Naive thymus-derived CD4-positive, alpha-beta T cell (primary cell): Measurements from ENCODE around the gene HMGCLL1. TPM values are rescaled to one million over a fixed set of nuclear protein-coding genes. Genes with fewer than 3 reads are reported as not detected.

Source experiments
- ATAC-seq: fragments of 150-1000 bp; cut with Tn5 transposase; 2 replicates; pipeline ENCODE4 v1.10.0; 2021; ENCODE audit warnings: mild to moderate bottlenecking, moderate library complexity
- CTCF ChIA-PET: fragments of 350-600 bp; sonication (Branson Sonifier 250); formaldehyde crosslinking; loops from one replicate; lab custom pipeline; 2021; ENCODE audit warnings: antibody characterized with exemption; lab: Charles Lee
- POLR2A ChIA-PET: fragments of 350-600 bp; sonication (Branson Sonifier 250); formaldehyde crosslinking; loops from one replicate; lab custom pipeline; 2021; ENCODE audit warnings: antibody characterized with exemption, inconsistent platforms; lab: Charles Lee
- DNase-seq, 9 donors: peaks; one replicate each; pipeline versions ENCODE4 v3.0.0 to v3.0.0-alpha.2; 2020 to 2022; ENCODE audit warnings: mixed read lengths in 1 of 9
- H3K27ac ChIP-seq: one replicate; pipeline ENCODE4 v1.7.0; 2013; ENCODE audit warnings: mild to moderate bottlenecking, low read depth, low read length, moderate library complexity
- H3K27me3 ChIP-seq, 2 donors: one replicate each; pipeline ENCODE4 v1.7.0; 2013; ENCODE audit warnings: low read length in 2 of 2, mild to moderate bottlenecking in 2 of 2, moderate library complexity in 2 of 2; ENCODE audit not compliant: control insufficient read depth in 2 of 2, insufficient read depth in 2 of 2
- H3K36me3 ChIP-seq, 3 experiments: 1 replicate in 2 of 3; 2 replicates in 1 of 3; pipeline ENCODE4 v1.7.0; 2013; ENCODE audit warnings: low read length in 3 of 3, mild to moderate bottlenecking in 3 of 3, moderate library complexity in 1 of 3; ENCODE audit not compliant: insufficient read depth in 3 of 3, control insufficient read depth in 2 of 3
- H3K4me1 ChIP-seq, 2 donors: one replicate each; pipeline ENCODE4 v1.7.0; 2013; ENCODE audit warnings: low read length in 2 of 2, mild to moderate bottlenecking in 2 of 2, moderate library complexity in 1 of 2; ENCODE audit not compliant: control insufficient read depth in 2 of 2, insufficient read depth in 2 of 2
- H3K4me3 ChIP-seq: 2 replicates; pipeline ENCODE4 v1.7.0; 2013; ENCODE audit warnings: mild to moderate bottlenecking, low read length
- H3K9me3 ChIP-seq, 3 experiments: 1 replicate in 2 of 3; 2 replicates in 1 of 3; pipeline ENCODE4 v1.7.0; 2013; ENCODE audit warnings: low read length in 3 of 3; ENCODE audit not compliant: control insufficient read depth in 2 of 3
- H3K27ac Mint-ChIP-seq, 9 donors: one replicate each; pipeline ENCODE4 v1.8.0; 2020 to 2022; ENCODE audit warnings: mixed read lengths in 9 of 9, mild to moderate bottlenecking in 8 of 9, moderate library complexity in 5 of 9, inconsistent platforms in 2 of 9
- H3K27me3 Mint-ChIP-seq, 5 donors: one replicate each; pipeline ENCODE4 v1.8.0; 2021 to 2022; ENCODE audit warnings: mixed read lengths in 5 of 5, mild to moderate bottlenecking in 1 of 5
- H3K36me3 Mint-ChIP-seq, 5 donors: one replicate each; pipeline ENCODE4 v1.8.0; 2020 to 2022; ENCODE audit warnings: mixed read lengths in 5 of 5, mild to moderate bottlenecking in 3 of 5, inconsistent platforms in 1 of 5
- H3K4me1 Mint-ChIP-seq, 7 donors: one replicate each; pipeline ENCODE4 v1.8.0; 2020 to 2022; ENCODE audit warnings: mixed read lengths in 7 of 7, mild to moderate bottlenecking in 3 of 7, inconsistent platforms in 1 of 7
- H3K4me3 Mint-ChIP-seq, 10 donors: one replicate each; pipeline ENCODE4 v1.8.0; 2020 to 2022; ENCODE audit warnings: mild to moderate bottlenecking in 10 of 10, mixed read lengths in 10 of 10, moderate library complexity in 6 of 10, inconsistent platforms in 2 of 10
- H3K9me3 Mint-ChIP-seq, 11 donors: one replicate each; pipeline ENCODE4 v1.8.0; 2020 to 2022; ENCODE audit warnings: mixed read lengths in 11 of 11, mild to moderate bottlenecking in 4 of 11, inconsistent platforms in 1 of 11, moderate library complexity in 1 of 11
- intact Hi-C, 2 donors: fragments of 100-400 bp; cut with micrococcal nuclease; formaldehyde crosslinking; loops; one replicate each; pipeline ENCODE4 v1.15.1; 2023
- polyA plus RNA-seq, 2 donors: library from polyadenylated mRNA; unstranded; fragments of 300-500 nt; fragmentation: Illumina TruSeq; gene quantifications; one replicate each; pipeline ENCODE4 v1.2.3, GENCODE V29; 2021
- total RNA-seq, 6 experiments: library from RNA in 5 of 6; stranded (reverse) in 5 of 6; gene quantifications; 1 replicate in 5 of 6; 2 replicates in 1 of 6; pipeline ENCODE4 v1.2.3 and lab custom pipeline; 2021 to 2026

The HMGCLL1 gene
- total and polyA plus RNA-seq, 7 experiments from 2014 or later: not detected

- no peak overlapping the region for H3K4me3 ChIP-seq
- no peak for DNase-seq
- no peaks in the 10 kb centered on the region for H3K27me3 ChIP-seq
- no peak overlapping the region for H3K27ac Mint-ChIP-seq
- H3K36me3 ChIP-seq: no peaks in the 10 kb centered on the region
- intact Hi-C loops: no loop called here
- no peak overlapping the region for H3K4me3 Mint-ChIP-seq
- ATAC-seq: no peak
- no peaks in the 10 kb centered on the region for H3K36me3 Mint-ChIP-seq
- H3K4me1 ChIP-seq: no peaks in the 10 kb centered on the region
- H3K9me3 Mint-ChIP-seq: peaks cover 0 to 14% (median 0%) of the 10 kb centered on the region in 11 donors
- H3K27ac ChIP-seq: no peak overlapping the region
- H3K4me1 Mint-ChIP-seq: no peaks in the 10 kb centered on the region
- CTCF ChIA-PET: no interaction called here
- POLR2A ChIA-PET: no interaction called here
- no peaks in the 10 kb centered on the region for H3K27me3 Mint-ChIP-seq
- H3K9me3 ChIP-seq: no peaks in the 10 kb centered on the region
Measured at GRCh38 chr6:55541024-55541423, 38.0 kb downstream of the HMGCLL1 start.

- Histone ChIP-seq H3K27me3 (no peaks in the 10 kb centered on the region), H3K36me3 (no peaks in the 10 kb centered on the region), H3K4me3 (no peak overlapping the region), H3K27ac (no peak overlapping the region), H3K9me3 (no peaks in the 10 kb centered on the region), H3K4me1 (no peaks in the 10 kb centered on the region)
- Mint-ChIP-seq H3K27me3 (no peaks in the 10 kb centered on the region), H3K36me3 (no peaks in the 10 kb centered on the region), H3K9me3 (peaks cover 0 to 8% (median 0%) of the 10 kb centered on the region in 11 donors), H3K27ac (no peak overlapping the region), H3K4me3 (no peak overlapping the region), H3K4me1 (no peaks in the 10 kb centered on the region)
- DNase-seq: no peak
- intact Hi-C loops: no loop called here
- no peak for ATAC-seq
- ChIA-PET POLR2A (no interaction called here), CTCF (no interaction called here)
Measured at GRCh38 chr6:55536391-55536956, 42.5 kb downstream of the HMGCLL1 start.

- Mint-ChIP-seq H3K27ac (no peak overlapping the region), H3K4me1 (no peaks in the 10 kb centered on the region), H3K9me3 (peaks cover 0 to 5% (median 0%) of the 10 kb centered on the region in 11 donors), H3K4me3 (no peak overlapping the region), H3K27me3 (no peaks in the 10 kb centered on the region), H3K36me3 (no peaks in the 10 kb centered on the region)
- no peaks in the 10 kb centered on the region for H3K36me3 ChIP-seq
- H3K4me3 ChIP-seq: no peak overlapping the region
- CTCF ChIA-PET: no interaction called here
- H3K4me1 ChIP-seq: no peaks in the 10 kb centered on the region
- no peak overlapping the region for H3K27ac ChIP-seq
- POLR2A ChIA-PET: no interaction called here
- no peaks in the 10 kb centered on the region for H3K9me3 ChIP-seq
- ATAC-seq (no peak), DNase-seq (no peak)
- intact Hi-C loops: no loop called here
- no peaks in the 10 kb centered on the region for H3K27me3 ChIP-seq
Measured at GRCh38 chr6:55531496-55531895, 47.5 kb downstream of the HMGCLL1 start.

GRCh38 chr6:55530931-55531330 is 48.1 kb downstream of the HMGCLL1 start:
- DNase-seq: no peak
- H3K9me3 ChIP-seq: no peaks in the 10 kb centered on the region
- Mint-ChIP-seq H3K4me3 (no peak overlapping the region), H3K27me3 (no peaks in the 10 kb centered on the region), H3K36me3 (no peaks in the 10 kb centered on the region), H3K9me3 (peaks cover 0 to 5% (median 0%) of the 10 kb centered on the region in 11 donors), H3K4me1 (no peaks in the 10 kb centered on the region), H3K27ac (no peak overlapping the region)
- ChIA-PET CTCF (no interaction called here), POLR2A (no interaction called here)
- H3K4me3 ChIP-seq: no peak overlapping the region
- H3K27me3 ChIP-seq: no peaks in the 10 kb centered on the region
- H3K36me3 ChIP-seq: no peaks in the 10 kb centered on the region
- intact Hi-C loops: no loop called here
- no peak for ATAC-seq
- H3K4me1 ChIP-seq: no peaks in the 10 kb centered on the region
- H3K27ac ChIP-seq: no peak overlapping the region

GRCh38 chr6:55528624-55529023 is 50.4 kb downstream of the HMGCLL1 start:
- intact Hi-C loops: no loop called here
- no peaks in the 10 kb centered on the region for H3K27me3 ChIP-seq
- no peaks in the 10 kb centered on the region for H3K4me1 ChIP-seq
- DNase-seq: no peak
- Mint-ChIP-seq H3K27me3 (no peaks in the 10 kb centered on the region), H3K4me3 (no peak overlapping the region), H3K27ac (no peak overlapping the region), H3K9me3 (peaks cover 0 to 6% (median 0%) of the 10 kb centered on the region in 11 donors), H3K4me1 (no peaks in the 10 kb centered on the region), H3K36me3 (no peaks in the 10 kb centered on the region)
- ATAC-seq: no peak
- no peaks in the 10 kb centered on the region for H3K36me3 ChIP-seq
- ChIA-PET CTCF (no interaction called here), POLR2A (no interaction called here)
- H3K4me3 ChIP-seq: no peak overlapping the region
- no peak overlapping the region for H3K27ac ChIP-seq
- no peaks in the 10 kb centered on the region for H3K9me3 ChIP-seq

GRCh38 chr6:55524441-55524840 is 54.6 kb downstream of the HMGCLL1 start:
- no peak for DNase-seq
- no peak for ATAC-seq
- POLR2A ChIA-PET: no interaction called here
- Histone ChIP-seq H3K36me3 (no peaks in the 10 kb centered on the region), H3K9me3 (no peaks in the 10 kb centered on the region), H3K27ac (no peak overlapping the region), H3K4me1 (no peaks in the 10 kb centered on the region), H3K27me3 (no peaks in the 10 kb centered on the region), H3K4me3 (no peak overlapping the region)
- Mint-ChIP-seq H3K4me1 (no peaks in the 10 kb centered on the region), H3K9me3 (peaks cover 0 to 10% (median 1%) of the 10 kb centered on the region in 11 donors), H3K27me3 (no peaks in the 10 kb centered on the region), H3K36me3 (no peaks in the 10 kb centered on the region), H3K4me3 (no peak overlapping the region), H3K27ac (no peak overlapping the region)
- CTCF ChIA-PET: no interaction called here
- intact Hi-C loops: no loop called here

GRCh38 chr6:55518529-55519060 is 60.4 kb downstream of the HMGCLL1 start:
- no peaks in the 10 kb centered on the region for H3K36me3 Mint-ChIP-seq
- POLR2A ChIA-PET: no interaction called here
- CTCF ChIA-PET: no interaction called here
- no peak overlapping the region for H3K27ac Mint-ChIP-seq
- Histone ChIP-seq H3K27ac (no peak overlapping the region), H3K4me1 (no peaks in the 10 kb centered on the region), H3K36me3 (no peaks in the 10 kb centered on the region), H3K4me3 (no peak overlapping the region), H3K27me3 (no peaks in the 10 kb centered on the region), H3K9me3 (no peaks in the 10 kb centered on the region)
- H3K4me3 Mint-ChIP-seq: no peak overlapping the region
- no peaks in the 10 kb centered on the region for H3K27me3 Mint-ChIP-seq
- intact Hi-C loops: no loop called here
- DNase-seq: no peak
- H3K4me1 Mint-ChIP-seq: no peaks in the 10 kb centered on the region
- peaks cover 0 to 11% (median 0%) of the 10 kb centered on the region in 11 donors for H3K9me3 Mint-ChIP-seq
- ATAC-seq: no peak
